ENCODE measurements around the gene LRIT3. TPM values are rescaled to one million over a fixed set of nuclear protein-coding genes. Genes with fewer than 3 reads are reported as not detected.

LRIT3 gene
- total and polyA plus RNA-seq, 2 of the 8 experiments (the other 6 are each of a cell fraction or from before 2014, with no cell fraction given), result 0.11 TPM; not detected in 1

GRCh38 chr4:109872065-109872464 lies 24.2 kb downstream of the LRIT3 start:
- Histone ChIP-seq H3K79me1 (ENCODE audit: low read depth, low read length) (no peaks in the 10 kb centered on the region), H4K5ac (ENCODE audit: insufficient read length, low read depth, low read length) (no peak overlapping the region), H2BK20ac (ENCODE audit: low read length) (no peak overlapping the region), H3K4ac (replicated peaks; ENCODE audit: insufficient read length, low read depth, low read length) (no peak overlapping the region), H3K36me3 (ENCODE audit: control insufficient read depth in 2 of 4, insufficient read depth in 4 of 4, low read length in 3 of 4) (no peaks in the 10 kb centered on the region), H3K79me2 (ENCODE audit: control insufficient read depth in 1 of 2, insufficient read depth in 2 of 2, low read length in 2 of 2) (no peaks in the 10 kb centered on the region), H3K56ac (replicated peaks; ENCODE audit: insufficient read length, low read depth, low read length) (no peak overlapping the region), H4K20me1 (replicated peaks in 1 of 2; ENCODE audit: control insufficient read depth in 1 of 2, insufficient read depth in 2 of 2, low read length in 2 of 2) (no peaks in the 10 kb centered on the region), H3K4me2 (ENCODE audit: insufficient read depth in 1 of 2, low read depth in 2 of 2, low read length in 2 of 2) (no peak overlapping the region), H3K9me3 (ENCODE audit: insufficient read depth in 2 of 2, low read depth in 1 of 2, low read length in 1 of 2) (no peaks in the 10 kb centered on the region), H2AK5ac (ENCODE audit: low read depth, low read length) (no peak overlapping the region), H2BK12ac (ENCODE audit: low read depth, low read length) (no peak overlapping the region), H3K27me3 (replicated peaks in 1 of 4; ENCODE audit: control insufficient read depth in 3 of 4, extremely low read depth in 1 of 4, insufficient read depth in 3 of 4, low read length in 3 of 4) (no peaks in the 10 kb centered on the region), H3K27ac (ENCODE audit: low read depth, low read length) (no peak overlapping the region), H3K23me2 (ENCODE audit: low read depth, low read length) (no peaks in the 10 kb centered on the region), H4K91ac (replicated peaks; ENCODE audit: insufficient read length, low read length) (no peak overlapping the region), H3K18ac (ENCODE audit: extremely low read depth, low read length) (no peak overlapping the region), H2BK15ac (ENCODE audit: low read length) (no peak overlapping the region), H2AFZ (ENCODE audit: low read length) (no peak overlapping the region), H2BK5ac (ENCODE audit: low read depth, low read length) (no peak overlapping the region), H4K8ac (ENCODE audit: extremely low read depth, insufficient read depth, low read length) (no peak overlapping the region), H3K9ac (replicated peaks in 1 of 4; ENCODE audit: extremely low read depth in 1 of 4, low read depth in 3 of 4, low read length in 3 of 4) (no peak overlapping the region), H3K4me1 (replicated peaks in 1 of 4; ENCODE audit: control insufficient read depth in 3 of 4, insufficient read depth in 4 of 4, low read length in 3 of 4) (no peaks in the 10 kb centered on the region), H3K23ac (ENCODE audit: insufficient read length) (no peak overlapping the region), H3K4me3 (ENCODE audit: extremely low read depth in 1 of 4, insufficient read depth in 2 of 4, low read depth in 3 of 4, low read length in 4 of 4) (no peak overlapping the region), H3K14ac (ENCODE audit: insufficient read length) (no peak overlapping the region), H2BK120ac (replicated peaks; ENCODE audit: low read depth, low read length) (no peak overlapping the region)
- no peak for DNase-seq (ENCODE audit: low read depth in 1 of 2, low spot score in 2 of 2)
- TF ChIP-seq PHF8 (conservative IDR thresholded peaks at IDR 0.05; ENCODE audit: low read depth, low read length) (no peak), HDAC6 (IDR thresholded peaks at IDR 0.05; ENCODE audit: low read depth, low read length) (no peak), ASH2L (IDR thresholded peaks at IDR 0.05; ENCODE audit: low read length) (no peak), RBBP5 (IDR thresholded peaks at IDR 0.05; ENCODE audit: borderline replicate concordance, low read depth, low read length) (no peak), CEBPB (IDR thresholded peaks at IDR 0.05; ENCODE audit: low read depth, low read length) (no peak), CHD2 (IDR thresholded peaks at IDR 0.05; ENCODE audit: low read length) (no peak), JUN (IDR thresholded peaks at IDR 0.05; ENCODE audit: low read depth, low read length) (no peak), FOSL1 (IDR thresholded peaks at IDR 0.05; ENCODE audit: insufficient read depth, low read depth, low read length) (no peak), MAFK (IDR thresholded peaks at IDR 0.05; ENCODE audit: low read depth, low read length) (no peak), KDM5A (IDR thresholded peaks at IDR 0.05; ENCODE audit: low read length) (no peak), CBX8 (IDR thresholded peaks at IDR 0.05; ENCODE audit: borderline replicate concordance, low read depth, low read length) (no peak), SUZ12 (IDR thresholded peaks at IDR 0.05; ENCODE audit: low read length) (no peak)
- TF ChIP-seq, protein P1, sequence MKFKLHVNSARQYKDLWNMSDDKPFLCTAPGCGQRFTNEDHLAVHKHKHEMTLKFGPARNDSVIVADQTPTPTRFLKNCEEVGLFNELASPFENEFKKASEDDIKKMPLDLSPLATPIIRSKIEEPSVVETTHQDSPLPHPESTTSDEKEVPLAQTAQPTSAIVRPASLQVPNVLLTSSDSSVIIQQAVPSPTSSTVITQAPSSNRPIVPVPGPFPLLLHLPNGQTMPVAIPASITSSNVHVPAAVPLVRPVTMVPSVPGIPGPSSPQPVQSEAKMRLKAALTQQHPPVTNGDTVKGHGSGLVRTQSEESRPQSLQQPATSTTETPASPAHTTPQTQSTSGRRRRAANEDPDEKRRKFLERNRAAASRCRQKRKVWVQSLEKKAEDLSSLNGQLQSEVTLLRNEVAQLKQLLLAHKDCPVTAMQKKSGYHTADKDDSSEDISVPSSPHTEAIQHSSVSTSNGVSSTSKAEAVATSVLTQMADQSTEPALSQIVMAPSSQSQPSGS (IDR thresholded peaks at IDR 0.05; ENCODE audit: low read length), result no peak
- FAIRE-seq, result no peak
- 88% methylated on average over 2 of the region's 2 CpGs; no CpG with 5 or more reads in 1 of the 2 experiments for WGBS, 2 experiments (ENCODE audit: extremely low coverage in 1 of 2, insufficient coverage in 1 of 2, insufficient read length in 1 of 2, insufficient replicate concordance in 2 of 2, low coverage in 1 of 2, low lambda C conversion rate in 2 of 2, missing lambda C conversion rate in 1 of 2)
- CTCF ChIA-PET (ENCODE audit: partially characterized antibody), result interaction anchor here (0.6 to 1.1 kb wide), 3 partner anchors 98 to 188 kb away, joined by 3 read pairs; no protein-coding TSS in a partner anchor
- POLR2A ChIA-PET (ENCODE audit: partially characterized antibody), result no interaction called here

Measured in H1 (cell line).